Liver (tissue), 9 donors: ENCODE data around the gene ATOH8. TPM values are rescaled to one million over a fixed set of nuclear protein-coding genes. Genes with fewer than 3 reads are reported as not detected.

Experiments
- DNase-seq: peaks from one replicate; pipeline ENCODE4 v3.0.0-alpha.2; 2017; ENCODE audit warnings: low spot score
- H3K27ac ChIP-seq, 2 donors: one replicate each; pipeline ENCODE4 v1.7.0; 2013; ENCODE audit warnings: inconsistent platforms in 2 of 2, low read length in 2 of 2, control low read depth in 1 of 2, low read depth in 1 of 2, mild to moderate bottlenecking in 1 of 2
- H3K27me3 ChIP-seq, 4 donors: one replicate each; pipeline versions ENCODE4 v1.6.1 to v1.7.0; 2013; ENCODE audit warnings: low read length in 3 of 4, inconsistent platforms in 1 of 4, mild to moderate bottlenecking in 1 of 4, moderate library complexity in 1 of 4; ENCODE audit not compliant: control insufficient read depth in 4 of 4, insufficient read depth in 4 of 4
- H3K36me3 ChIP-seq, 4 donors: one replicate each; pipeline versions ENCODE4 v1.6.1 to v1.7.0; 2013; ENCODE audit warnings: low read length in 3 of 4, mild to moderate bottlenecking in 3 of 4, low read depth in 1 of 4, moderate library complexity in 1 of 4; ENCODE audit not compliant: control insufficient read depth in 4 of 4, insufficient read depth in 3 of 4
- H3K4me1 ChIP-seq, 4 donors: one replicate each; pipeline versions ENCODE4 v1.6.1 to v1.7.0; 2013; ENCODE audit warnings: low read length in 3 of 4, mild to moderate bottlenecking in 3 of 4, moderate library complexity in 1 of 4; ENCODE audit not compliant: control insufficient read depth in 4 of 4, insufficient read depth in 4 of 4
- H3K4me3 ChIP-seq, 3 donors: one replicate each; pipeline versions ENCODE4 v1.6.1 to v1.7.0; 2013; ENCODE audit warnings: low read length in 3 of 3, control low read depth in 1 of 3, low read depth in 1 of 3, mild to moderate bottlenecking in 1 of 3
- H3K9ac ChIP-seq, 2 donors: one replicate each; pipeline ENCODE4 v1.7.0; 2013; ENCODE audit warnings: low read length in 2 of 2, mild to moderate bottlenecking in 2 of 2, moderate library complexity in 2 of 2, control low read depth in 1 of 2, low read depth in 1 of 2
- H3K9me3 ChIP-seq, 4 donors: one replicate each; pipeline versions ENCODE4 v1.6.1 to v1.7.0; 2013; ENCODE audit warnings: low read length in 3 of 4; ENCODE audit not compliant: control insufficient read depth in 4 of 4
- ATF3 ChIP-seq: IDR thresholded peaks from 2 replicates; pipeline ENCODE4 v1.6.1; 2016; ENCODE audit warnings: antibody characterized with exemption
- CTCF ChIP-seq: fragments of 150-350 bp; IDR thresholded peaks from 2 replicates; pipeline ENCODE4 v1.5.1; 2017; ENCODE audit warnings: improper control_type of control experiment, low read depth, low read length; ENCODE audit not compliant: missing input control
- EGR1 ChIP-seq, 2 donors: IDR thresholded peaks; 2 replicates each; pipeline ENCODE4 v1.6.1; 2016 to 2018; ENCODE audit warnings: antibody characterized with exemption in 2 of 2, low read depth in 2 of 2
- FOXA1 ChIP-seq: IDR thresholded peaks from 2 replicates; pipeline ENCODE4 v1.6.1; 2016; ENCODE audit warnings: antibody characterized with exemption
- FOXA2 ChIP-seq: IDR thresholded peaks from 2 replicates; pipeline ENCODE4 v1.6.1; 2016; ENCODE audit warnings: antibody characterized with exemption
- GABPA ChIP-seq, 2 donors: IDR thresholded peaks in 1 of 2; conservative IDR thresholded peaks in 1 of 2; 2 replicates each; pipeline ENCODE4 v1.6.1; 2016; ENCODE audit warnings: antibody characterized with exemption in 2 of 2, mild to moderate bottlenecking in 1 of 2, moderate library complexity in 1 of 2
- HNF4A ChIP-seq, 2 donors: conservative IDR thresholded peaks; 2 replicates each; pipeline ENCODE4 v1.6.1; 2016; ENCODE audit warnings: antibody characterized with exemption in 2 of 2, mild to moderate bottlenecking in 2 of 2
- HNF4G ChIP-seq: IDR thresholded peaks from 2 replicates; pipeline ENCODE4 v1.6.1; 2016; ENCODE audit warnings: antibody characterized with exemption
- JUND ChIP-seq, 2 donors: IDR thresholded peaks; 2 replicates each; pipeline ENCODE4 v1.6.1; 2016; ENCODE audit warnings: antibody characterized with exemption in 2 of 2
- MAX ChIP-seq: IDR thresholded peaks from 2 replicates; pipeline ENCODE4 v1.6.1; 2016; ENCODE audit warnings: antibody characterized with exemption
- NR2F2 ChIP-seq: IDR thresholded peaks from 2 replicates; pipeline ENCODE4 v1.6.1; 2016; ENCODE audit warnings: antibody characterized with exemption
- RAD21 ChIP-seq, 2 donors: IDR thresholded peaks; 2 replicates each; pipeline ENCODE4 v1.6.1; 2016; ENCODE audit warnings: antibody characterized with exemption in 2 of 2, mild to moderate bottlenecking in 2 of 2
- REST ChIP-seq: IDR thresholded peaks from 2 replicates; pipeline ENCODE4 v1.6.1; 2016; ENCODE audit warnings: antibody characterized with exemption, mild to moderate bottlenecking
- RXRA ChIP-seq, 2 donors: IDR thresholded peaks; 2 replicates each; pipeline ENCODE4 v1.6.1; 2017 to 2018; ENCODE audit warnings: antibody characterized with exemption in 2 of 2, mild to moderate bottlenecking in 1 of 2
- SP1 ChIP-seq: IDR thresholded peaks from 2 replicates; pipeline ENCODE4 v1.6.1; 2018; ENCODE audit warnings: antibody characterized with exemption, mild to moderate bottlenecking
- TAF1 ChIP-seq: conservative IDR thresholded peaks from 2 replicates; pipeline ENCODE4 v1.6.1; 2016; ENCODE audit warnings: antibody characterized with exemption, mild to moderate bottlenecking
- YY1 ChIP-seq: IDR thresholded peaks from 2 replicates; pipeline ENCODE4 v1.6.1; 2016; ENCODE audit warnings: antibody characterized with exemption, mild to moderate bottlenecking
- ZBTB33 ChIP-seq: IDR thresholded peaks from 2 replicates; pipeline ENCODE4 v1.6.1; 2016; ENCODE audit warnings: antibody characterized with exemption
- WGBS: extraction: QIAGEN DNeasy Blood & Tissue Kit; methylation state at CpG from one replicate; pipeline ENCODE4 v1.1.7; 2013; 5-methylcytosine and 5-hydroxymethylcytosine counted together
- polyA plus RNA-seq, 2 donors: library from polyadenylated mRNA; stranded (reverse) in 1 of 2; unstranded in 1 of 2; fragments of 200-250 nt in 1 of 2; fragments of >200 nt in 1 of 2; fragmentation: Nextera tagmentation in 1 of 2; extraction: Ambion mirVana in 1 of 2; gene quantifications; one replicate each; pipeline versions ENCODE4 v1.2.1 to v1.2.3, GENCODE V29; 2013 to 2015
- total RNA-seq, 2 donors: library from RNA; depleted of rRNA; stranded (reverse); fragments of >200 nt; gene quantifications; one replicate each; pipeline ENCODE4 v1.2.3, GENCODE V29; 2014
- donor health status: healthy.
- donor health status: healthy.
- donor health status: healthy.
- donor health status: healthy.
- donor health status: healthy.

ATOH8 gene
- total and polyA plus RNA-seq, 4 donors = 0.33 to 37.7 (median 26.8) TPM

GRCh38 chr2:85792783-85793441 is 39.1 kb downstream of the ATOH8 start (continued):
- no peak for TF ChIP-seq ATF3

GRCh38 chr2:85793584-85793983 is 39.8 kb downstream of the ATOH8 start:
- no peak for TF ChIP-seq YY1
- peak overlapping the region in 1 of 2 donors; percentile 29 for H3K9ac ChIP-seq
- peaks cover 17 to 44% (median 28%) of the 10 kb centered on the region in 4 donors for H3K4me1 ChIP-seq
- no peaks in the 10 kb centered on the region for H3K9me3 ChIP-seq
- H3K36me3 ChIP-seq = no peaks in the 10 kb centered on the region
- WGBS = 85% methylated on average over 4 of the region's 4 CpGs
- H3K4me3 ChIP-seq = no peak overlapping the region
- H3K27ac ChIP-seq = peak overlapping the region; percentile 72 to 80
- DNase-seq = no peak
- no peaks in the 10 kb centered on the region for H3K27me3 ChIP-seq

GRCh38 chr2:85794038-85794441 is 40.2 kb downstream of the ATOH8 start:
- H3K36me3 ChIP-seq = no peaks in the 10 kb centered on the region
- peak overlapping the region in 1 of 2 donors; percentile 16 for H3K9ac ChIP-seq
- peaks cover 19 to 49% (median 33%) of the 10 kb centered on the region in 4 donors for H3K4me1 ChIP-seq
- H3K4me3 ChIP-seq = no peak overlapping the region
- no peaks in the 10 kb centered on the region for H3K9me3 ChIP-seq
- peak overlapping the region; percentile 72 to 80 for H3K27ac ChIP-seq
- TF ChIP-seq YY1 (peak; percentile 60), EGR1 (IDR thresholded peaks at IDR 0.05; ENCODE audit: low read depth in 2 of 2) (no peak), GABPA (IDR thresholded peaks at IDR 0.05 in 1 of 2, conservative IDR thresholded peaks at IDR 0.05 in 1 of 2) (peak in 1 of 2 donors; percentile 41), MAX (peak; percentile 49), HNF4G (no peak), ATF3 (no peak), CTCF (no peak), REST (no peak), HNF4A (conservative IDR thresholded peaks at IDR 0.05) (peak; percentile 64 to 77), NR2F2 (no peak), ZBTB33 (no peak), SP1 (peak; percentile 80), RAD21 (IDR thresholded peaks at IDR 0.05) (peak in 1 of 2 donors; percentile 29), JUND (IDR thresholded peaks at IDR 0.05) (peak in 1 of 2 donors; percentile 24), TAF1 (no peak), FOXA2 (peak; percentile 57), RXRA (IDR thresholded peaks at IDR 0.05) (peak; percentile 82 to 89), FOXA1 (no peak)
- WGBS = 62% methylated on average over 3 of the region's 3 CpGs
- DNase-seq = no peak
- no peaks in the 10 kb centered on the region for H3K27me3 ChIP-seq
